Posterior cingulate gyrus (tissue), 11 donors: ENCODE results near the gene FBXO47.

Experiments
- DNase-seq, 10 donors: peaks; one replicate each; pipeline versions ENCODE4 v3.0.0 to v3.0.0-alpha.2; 2020 to 2021; ENCODE audit warnings: mixed read lengths in 3 of 10
- intact Hi-C: fragments of 100-400 bp; cut with DNase I; formaldehyde crosslinking; loops from one replicate; pipeline ENCODE4 v1.15.1; 2023

FBXO47 gene

GRCh38 chr17:38888842-38889241 lies 78.4 kb downstream of the FBXO47 start:
- DNase-seq: no peak
- intact Hi-C loops: no loop called here

- intact Hi-C loops: no loop called here
- DNase-seq: no peak
These were observed 80.6 kb downstream of the FBXO47 start for GRCh38 chr17:38886643-38887010.
